Measurements from ENCODE around the gene OSM. TPM values are rescaled to one million over a fixed set of nuclear protein-coding genes. Genes with fewer than 3 reads are reported as not detected.

The OSM gene
- total RNA-seq, 1 donor from 2014 or later = not detected

DNA sequence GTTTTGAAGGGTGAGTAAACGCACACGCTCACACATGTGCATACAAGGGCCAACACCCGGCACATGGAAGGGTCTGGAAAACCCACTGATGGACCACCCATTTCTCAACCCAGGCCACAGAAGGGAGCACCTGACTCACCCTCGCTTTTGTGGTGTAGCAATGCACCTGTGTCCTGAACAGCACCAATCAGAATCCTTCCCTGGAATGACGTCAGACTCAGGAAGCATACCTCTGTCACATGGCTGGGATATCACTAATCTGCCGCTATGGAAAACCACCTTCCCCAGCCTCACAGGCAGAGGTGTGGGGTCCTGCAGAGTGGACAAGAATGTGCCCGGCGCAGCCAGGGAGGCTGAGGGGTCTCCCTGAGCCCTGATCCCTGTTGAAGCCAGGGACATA, 9.0 kb upstream of the OSM start:
- H3K9me3 Mint-ChIP-seq (ENCODE audit: unreplicated experiment) = no peaks in the 10 kb centered on the region
- H3K27ac Mint-ChIP-seq (ENCODE audit: unreplicated experiment) = no peak overlapping the region
- no peaks in the 10 kb centered on the region for H3K27me3 Mint-ChIP-seq (ENCODE audit: unreplicated experiment)
- H3K4me1 Mint-ChIP-seq (ENCODE audit: unreplicated experiment) = peaks cover 15% of the 10 kb centered on the region
- DNase-seq (ENCODE audit: extremely low spot score, unreplicated experiment) = no peak
- no peaks in the 10 kb centered on the region for H3K36me3 Mint-ChIP-seq (ENCODE audit: unreplicated experiment)
- TF ChIP-seq, protein P1, sequence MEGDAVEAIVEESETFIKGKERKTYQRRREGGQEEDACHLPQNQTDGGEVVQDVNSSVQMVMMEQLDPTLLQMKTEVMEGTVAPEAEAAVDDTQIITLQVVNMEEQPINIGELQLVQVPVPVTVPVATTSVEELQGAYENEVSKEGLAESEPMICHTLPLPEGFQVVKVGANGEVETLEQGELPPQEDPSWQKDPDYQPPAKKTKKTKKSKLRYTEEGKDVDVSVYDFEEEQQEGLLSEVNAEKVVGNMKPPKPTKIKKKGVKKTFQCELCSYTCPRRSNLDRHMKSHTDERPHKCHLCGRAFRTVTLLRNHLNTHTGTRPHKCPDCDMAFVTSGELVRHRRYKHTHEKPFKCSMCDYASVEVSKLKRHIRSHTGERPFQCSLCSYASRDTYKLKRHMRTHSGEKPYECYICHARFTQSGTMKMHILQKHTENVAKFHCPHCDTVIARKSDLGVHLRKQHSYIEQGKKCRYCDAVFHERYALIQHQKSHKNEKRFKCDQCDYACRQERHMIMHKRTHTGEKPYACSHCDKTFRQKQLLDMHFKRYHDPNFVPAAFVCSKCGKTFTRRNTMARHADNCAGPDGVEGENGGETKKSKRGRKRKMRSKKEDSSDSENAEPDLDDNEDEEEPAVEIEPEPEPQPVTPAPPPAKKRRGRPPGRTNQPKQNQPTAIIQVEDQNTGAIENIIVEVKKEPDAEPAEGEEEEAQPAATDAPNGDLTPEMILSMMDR (IDR thresholded peaks at IDR 0.05) = no peak
- H3K4me3 Mint-ChIP-seq (ENCODE audit: unreplicated experiment) = no peak overlapping the region

GRCh38 chr22:30274437-30274812, 7.8 kb upstream of the OSM start:
- Mint-ChIP-seq H3K27me3 (ENCODE audit: unreplicated experiment) (no peaks in the 10 kb centered on the region), H3K27ac (ENCODE audit: unreplicated experiment) (no peak overlapping the region), H3K9me3 (ENCODE audit: unreplicated experiment) (no peaks in the 10 kb centered on the region), H3K4me1 (ENCODE audit: unreplicated experiment) (peaks cover 15% of the 10 kb centered on the region), H3K4me3 (ENCODE audit: unreplicated experiment) (no peak overlapping the region), H3K36me3 (ENCODE audit: unreplicated experiment) (no peaks in the 10 kb centered on the region)
- TF ChIP-seq, protein P1 (IDR thresholded peaks at IDR 0.05) = no peak
- no peak for DNase-seq (ENCODE audit: extremely low spot score, unreplicated experiment)

DNA sequence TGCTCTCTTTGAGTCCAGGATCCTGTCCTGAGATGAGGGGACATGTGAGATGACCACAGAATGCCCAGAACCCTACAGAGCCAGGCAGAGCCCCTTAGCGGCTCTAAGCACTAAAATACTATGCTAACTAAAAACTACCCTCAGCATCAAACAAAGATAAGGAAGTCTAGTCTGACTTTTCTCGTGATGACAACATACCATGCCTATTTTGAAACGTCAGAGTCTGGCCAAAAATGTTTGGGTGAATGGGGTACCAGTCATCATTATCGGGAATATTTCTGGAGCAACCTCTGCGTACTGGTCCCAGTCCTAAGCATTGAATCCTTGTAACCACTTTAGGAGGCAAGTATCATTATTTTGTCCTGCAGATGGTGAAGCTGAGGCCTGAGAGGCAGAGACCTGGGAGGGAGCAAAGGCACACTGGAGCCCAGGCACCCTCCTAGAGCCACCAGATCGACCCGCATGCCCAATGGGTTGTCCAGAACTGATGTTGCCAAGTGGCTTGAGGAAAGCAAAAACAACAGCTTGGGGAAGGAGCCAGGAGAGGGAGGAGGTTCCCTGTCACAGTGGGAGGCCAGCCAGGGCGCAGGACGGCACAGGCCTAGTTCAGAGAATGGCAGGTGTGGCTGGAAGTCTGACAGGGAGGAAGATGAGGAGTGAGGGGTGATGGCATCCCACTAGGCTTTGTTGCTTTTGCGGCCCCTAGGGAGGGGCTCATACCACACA, 7.2 kb upstream of the OSM start:
- no peaks in the 10 kb centered on the region for H3K9me3 Mint-ChIP-seq (ENCODE audit: unreplicated experiment)
- no peak overlapping the region for H3K4me3 Mint-ChIP-seq (ENCODE audit: unreplicated experiment)
- no peaks in the 10 kb centered on the region for H3K36me3 Mint-ChIP-seq (ENCODE audit: unreplicated experiment)
- TF ChIP-seq, protein P1 (IDR thresholded peaks at IDR 0.05) = no peak
- DNase-seq (ENCODE audit: extremely low spot score, unreplicated experiment) = no peak
- no peaks in the 10 kb centered on the region for H3K27me3 Mint-ChIP-seq (ENCODE audit: unreplicated experiment)
- H3K4me1 Mint-ChIP-seq (ENCODE audit: unreplicated experiment) = peaks cover 14% of the 10 kb centered on the region
- no peak overlapping the region for H3K27ac Mint-ChIP-seq (ENCODE audit: unreplicated experiment)

GRCh38 chr22:30272781-30273601, 6.3 kb upstream of the OSM start:
- Mint-ChIP-seq H3K27ac (ENCODE audit: unreplicated experiment) (no peak overlapping the region), H3K27me3 (ENCODE audit: unreplicated experiment) (no peaks in the 10 kb centered on the region), H3K4me1 (ENCODE audit: unreplicated experiment) (peaks cover 8% of the 10 kb centered on the region), H3K9me3 (ENCODE audit: unreplicated experiment) (no peaks in the 10 kb centered on the region), H3K4me3 (ENCODE audit: unreplicated experiment) (no peak overlapping the region), H3K36me3 (ENCODE audit: unreplicated experiment) (no peaks in the 10 kb centered on the region)
- TF ChIP-seq, protein P1 (IDR thresholded peaks at IDR 0.05) = no peak
- DNase-seq (ENCODE audit: extremely low spot score, unreplicated experiment) = no peak

DNA sequence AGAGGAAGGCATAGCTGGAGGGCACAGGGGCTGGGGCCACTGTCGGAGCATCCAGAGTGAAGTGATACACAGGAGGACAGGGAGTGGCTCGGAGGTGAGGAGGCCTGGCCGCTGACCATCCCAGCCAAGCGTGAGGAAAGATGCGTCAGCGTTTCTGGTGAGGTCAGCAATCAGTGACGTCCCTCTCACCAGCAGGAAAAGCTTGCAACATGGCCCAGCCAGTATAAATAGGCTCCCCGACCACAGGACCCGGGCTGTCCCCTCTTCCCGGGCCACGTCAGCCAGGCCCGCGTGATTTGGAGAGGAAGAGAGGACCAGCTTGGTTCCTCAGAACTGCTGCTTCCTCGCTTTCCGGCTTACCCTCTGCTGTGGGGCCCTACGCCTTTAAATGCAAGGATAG, 4.2 kb upstream of the OSM start:
- no peak overlapping the region for H3K27ac Mint-ChIP-seq (ENCODE audit: unreplicated experiment)

More for the DNA sequence above, 4.2 kb upstream of the OSM start:
- TF ChIP-seq, protein P1 (IDR thresholded peaks at IDR 0.05) = no peak
- Mint-ChIP-seq H3K4me1 (ENCODE audit: unreplicated experiment) (no peaks in the 10 kb centered on the region), H3K9me3 (ENCODE audit: unreplicated experiment) (no peaks in the 10 kb centered on the region), H3K4me3 (ENCODE audit: unreplicated experiment) (no peak overlapping the region), H3K27me3 (ENCODE audit: unreplicated experiment) (no peaks in the 10 kb centered on the region), H3K36me3 (ENCODE audit: unreplicated experiment) (no peaks in the 10 kb centered on the region)
- no peak for DNase-seq (ENCODE audit: extremely low spot score, unreplicated experiment)
